KOPT-K1 (cell line): ENCODE measurements around the gene ST6GALNAC3.

Experiments used
- H3K27ac ChIP-seq: fragments of 200-600 bp; sonication (generic); 2 replicates; pipeline ENCODE4 v1.5.1; 2016; ENCODE audit warnings: antibody characterized with exemption, mild to moderate bottlenecking, low read depth, low read length; ENCODE audit not compliant: poor library complexity, severe bottlenecking
- H3K36me3 ChIP-seq: fragments of 200-600 bp; sonication (generic); 2 replicates; pipeline ENCODE4 v1.5.1; 2017; ENCODE audit warnings: antibody characterized with exemption, mild to moderate bottlenecking, low read length, moderate library complexity; ENCODE audit not compliant: insufficient read depth
- H3K9me3 ChIP-seq: fragments of 200-600 bp; sonication (generic); 2 replicates; pipeline ENCODE4 v1.5.1; 2017; ENCODE audit warnings: antibody characterized with exemption, low read length, mild to moderate bottlenecking; ENCODE audit not compliant: insufficient read depth, poor library complexity, severe bottlenecking

The ST6GALNAC3 gene

DNA sequence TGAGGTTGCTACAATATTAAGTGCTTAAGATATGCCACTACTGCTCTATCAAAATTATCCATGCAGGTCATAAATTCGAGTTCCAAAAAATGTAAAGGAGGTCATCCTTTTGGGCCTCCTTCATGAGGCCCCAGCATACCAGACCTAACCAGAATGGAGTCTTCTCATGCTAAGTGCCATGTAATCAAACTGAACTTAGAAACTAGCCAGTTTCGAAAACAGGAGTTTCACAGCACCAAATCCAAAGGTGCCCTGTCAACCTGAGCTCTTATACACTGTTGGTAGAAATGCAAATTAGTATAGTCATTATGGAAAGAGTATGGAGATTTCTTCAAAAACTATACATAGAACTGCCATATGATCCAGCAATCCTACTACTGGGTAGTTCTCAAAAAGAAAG is 320.5 kb downstream of the ST6GALNAC3 start:
- Histone ChIP-seq H3K27ac (no peak overlapping the region), H3K36me3 (no peaks in the 10 kb centered on the region), H3K9me3 (no peaks in the 10 kb centered on the region)

DNA sequence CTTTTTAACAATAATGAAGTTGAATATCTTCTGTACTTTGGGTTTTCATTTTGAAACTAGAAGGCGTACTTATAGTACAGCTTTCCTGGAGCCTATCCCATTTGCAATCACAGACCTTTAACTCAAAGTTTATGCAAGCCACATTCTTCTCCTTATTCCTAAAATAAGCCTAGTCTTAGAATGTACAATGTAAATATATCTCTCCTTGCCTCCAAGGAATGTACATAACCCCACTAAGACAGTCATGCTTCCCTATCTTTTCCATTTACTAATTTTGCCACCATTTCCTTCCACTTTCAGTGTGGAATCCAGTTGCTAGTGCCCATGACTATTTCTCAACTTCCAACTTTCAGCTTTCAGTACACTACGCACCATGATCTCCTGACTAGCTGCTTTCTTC is 327.6 kb downstream of the ST6GALNAC3 start:
- no peaks in the 10 kb centered on the region for H3K9me3 ChIP-seq
- H3K36me3 ChIP-seq, result no peaks in the 10 kb centered on the region
- H3K27ac ChIP-seq, result no peak overlapping the region

DNA sequence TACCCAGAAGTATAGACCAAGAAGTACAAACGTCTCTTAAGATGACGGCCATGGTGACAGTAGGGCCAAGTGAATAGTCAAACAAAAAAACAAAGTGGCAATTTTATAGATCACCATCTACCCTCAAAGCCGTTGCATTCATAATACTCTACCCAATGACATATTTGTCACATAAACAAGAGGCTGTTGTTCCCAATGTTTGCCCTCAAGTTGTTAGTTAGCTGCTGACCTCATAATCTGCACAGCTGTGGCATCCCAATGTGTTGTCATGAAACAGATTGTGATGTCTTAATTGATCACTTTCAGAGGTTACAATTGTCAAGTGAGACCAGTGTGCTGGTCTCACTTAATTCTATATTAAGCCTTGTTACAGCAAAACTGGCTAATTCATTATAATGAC is 333.8 kb downstream of the ST6GALNAC3 start:
- Histone ChIP-seq H3K36me3 (no peaks in the 10 kb centered on the region), H3K9me3 (no peaks in the 10 kb centered on the region), H3K27ac (no peak overlapping the region)

DNA sequence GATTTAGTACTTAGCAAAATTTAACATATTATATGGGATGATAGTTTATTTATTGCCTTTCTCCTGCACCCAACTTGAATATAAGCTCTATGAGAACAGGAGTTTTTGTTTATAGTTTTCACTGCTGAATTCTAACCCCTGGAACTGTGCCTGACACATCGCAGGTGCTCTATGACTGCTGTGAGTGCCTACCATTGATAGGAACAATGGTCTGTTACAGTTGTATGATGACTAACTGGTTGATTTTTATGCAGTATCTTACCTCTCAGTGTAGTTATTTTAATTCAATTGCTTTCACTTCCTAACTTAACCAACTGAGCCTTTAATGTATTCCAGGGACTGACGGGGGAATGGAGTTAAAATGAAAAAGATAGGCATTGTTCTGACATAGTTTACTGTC is 336.0 kb downstream of the ST6GALNAC3 start:
- Histone ChIP-seq H3K27ac (no peak overlapping the region), H3K9me3 (no peaks in the 10 kb centered on the region), H3K36me3 (no peaks in the 10 kb centered on the region)

DNA sequence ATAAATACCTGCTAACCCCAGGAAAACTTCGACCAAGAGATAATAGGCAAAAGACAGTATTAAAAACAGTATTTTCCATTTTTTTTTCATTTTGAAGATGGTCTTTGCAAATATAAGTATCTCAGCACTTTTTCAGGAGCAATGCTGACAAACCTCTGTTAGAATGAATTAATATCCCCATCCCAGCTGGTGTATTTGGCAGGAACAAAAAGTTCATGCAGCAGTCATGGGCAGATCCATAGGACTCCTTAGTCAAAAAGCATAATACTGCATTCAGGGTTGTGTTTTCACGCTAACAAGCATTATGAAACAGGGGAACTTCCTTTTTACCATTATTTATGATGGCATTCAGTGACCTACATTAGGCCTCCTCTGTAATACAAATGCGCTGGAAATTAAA is 344.0 kb downstream of the ST6GALNAC3 start:
- H3K27ac ChIP-seq, result no peak overlapping the region
- H3K9me3 ChIP-seq, result no peaks in the 10 kb centered on the region
- H3K36me3 ChIP-seq, result no peaks in the 10 kb centered on the region

DNA sequence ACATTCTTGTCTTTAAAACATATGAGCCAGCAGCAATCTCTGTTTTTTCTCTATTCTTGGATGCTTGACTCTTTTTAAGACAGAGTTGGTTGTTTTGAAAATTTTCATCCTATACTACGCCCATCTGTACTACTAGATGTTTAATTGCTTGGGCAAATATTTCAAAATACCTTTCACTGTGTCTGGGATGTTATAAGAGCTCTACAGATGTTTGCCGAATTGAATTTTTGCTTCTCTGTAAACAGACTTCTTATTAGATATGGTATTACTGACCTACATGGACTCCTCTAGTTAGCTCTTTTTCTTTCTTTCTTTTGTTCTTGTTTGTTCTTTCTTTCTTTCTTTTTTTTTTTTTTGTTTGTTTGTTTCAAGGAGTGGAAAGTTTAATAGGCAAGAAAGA is 345.1 kb downstream of the ST6GALNAC3 start:
- Histone ChIP-seq H3K9me3 (no peaks in the 10 kb centered on the region), H3K27ac (no peak overlapping the region), H3K36me3 (no peaks in the 10 kb centered on the region)

DNA sequence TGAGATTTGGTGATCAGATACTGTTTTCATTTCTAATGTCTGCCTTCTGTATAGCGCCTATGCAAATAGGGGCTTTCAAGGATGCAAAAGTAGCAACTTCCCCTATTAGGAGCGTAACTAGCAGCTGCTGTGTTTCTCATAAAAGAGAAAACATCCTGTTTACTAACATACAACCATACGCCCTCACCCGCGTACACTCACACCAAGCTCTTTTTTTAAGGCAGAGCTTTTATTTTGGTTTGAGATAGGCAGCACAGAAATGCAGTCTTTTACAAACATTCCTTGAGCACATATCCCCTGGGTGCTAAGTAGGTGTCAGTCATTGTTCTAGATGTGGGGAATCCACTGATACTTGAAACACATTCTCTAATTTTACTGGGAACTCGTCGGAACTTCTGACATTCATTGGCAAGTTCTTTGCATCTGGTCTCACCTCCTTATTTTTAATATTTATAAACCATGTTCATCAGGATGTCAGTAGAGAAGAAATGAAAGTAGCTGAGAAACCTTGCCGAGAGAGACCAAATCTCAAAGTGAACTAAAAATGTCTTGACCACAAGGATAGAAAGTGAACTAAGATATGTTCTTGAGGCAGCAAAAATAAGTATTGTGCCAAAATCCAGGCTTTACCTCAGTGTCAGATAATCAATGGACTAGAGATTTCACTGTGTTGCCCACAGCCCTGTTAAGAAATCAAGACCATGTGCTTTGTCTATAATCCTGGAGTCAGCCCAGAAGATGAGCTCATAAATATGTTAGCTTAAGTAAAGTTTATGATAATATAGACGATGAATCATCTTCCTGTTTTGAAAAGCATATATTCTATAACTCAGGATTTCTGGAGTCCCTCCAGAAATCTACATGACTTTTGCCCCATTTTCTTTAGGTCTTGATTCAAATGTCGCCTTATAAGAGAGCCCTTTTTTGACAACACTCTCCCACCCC is 350.9 kb downstream of the ST6GALNAC3 start:
- Histone ChIP-seq H3K36me3 (no peaks in the 10 kb centered on the region), H3K9me3 (no peaks in the 10 kb centered on the region), H3K27ac (no peak overlapping the region)

DNA sequence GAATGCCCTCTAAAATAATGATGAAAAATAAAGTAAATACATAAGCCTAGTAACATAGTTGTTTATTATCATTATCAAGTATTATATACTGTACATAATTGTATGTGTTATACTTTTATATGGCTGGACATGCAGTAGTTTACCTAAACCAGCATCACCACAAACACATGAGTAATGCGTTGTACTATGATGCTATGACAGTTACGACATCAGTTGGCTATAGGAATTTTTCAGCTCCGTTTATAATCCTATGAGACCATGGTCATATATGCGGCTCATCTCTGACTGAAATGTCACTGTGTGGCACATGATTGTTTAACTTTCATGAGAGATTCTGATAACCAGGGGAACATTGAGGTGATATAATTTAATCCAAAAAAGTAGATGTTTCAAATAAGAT is 352.1 kb downstream of the ST6GALNAC3 start:
- no peak overlapping the region for H3K27ac ChIP-seq

DNA sequence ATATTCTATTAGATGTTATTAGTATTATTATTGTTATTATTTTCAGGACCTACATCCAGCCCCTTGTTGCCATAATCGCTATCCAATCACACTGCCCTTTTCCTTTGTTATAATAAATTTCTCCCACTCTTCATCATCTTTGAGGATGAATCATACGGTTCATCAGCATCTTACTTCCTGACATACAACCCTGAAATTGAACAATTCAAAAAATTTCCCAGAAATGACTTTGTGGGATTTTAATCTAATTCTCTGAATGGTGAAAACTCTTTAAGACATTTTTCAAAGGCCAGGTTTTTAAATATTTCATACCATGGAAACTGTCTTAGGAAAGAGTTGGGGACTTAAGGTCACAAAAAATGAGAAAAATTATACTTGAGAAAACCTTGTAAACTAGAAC is 353.5 kb downstream of the ST6GALNAC3 start:
- H3K27ac ChIP-seq, result no peak overlapping the region
- no peaks in the 10 kb centered on the region for H3K36me3 ChIP-seq
- no peaks in the 10 kb centered on the region for H3K9me3 ChIP-seq

More for the DNA sequence above, 352.1 kb downstream of the ST6GALNAC3 start:
- Histone ChIP-seq H3K9me3 (no peaks in the 10 kb centered on the region), H3K36me3 (no peaks in the 10 kb centered on the region)

DNA sequence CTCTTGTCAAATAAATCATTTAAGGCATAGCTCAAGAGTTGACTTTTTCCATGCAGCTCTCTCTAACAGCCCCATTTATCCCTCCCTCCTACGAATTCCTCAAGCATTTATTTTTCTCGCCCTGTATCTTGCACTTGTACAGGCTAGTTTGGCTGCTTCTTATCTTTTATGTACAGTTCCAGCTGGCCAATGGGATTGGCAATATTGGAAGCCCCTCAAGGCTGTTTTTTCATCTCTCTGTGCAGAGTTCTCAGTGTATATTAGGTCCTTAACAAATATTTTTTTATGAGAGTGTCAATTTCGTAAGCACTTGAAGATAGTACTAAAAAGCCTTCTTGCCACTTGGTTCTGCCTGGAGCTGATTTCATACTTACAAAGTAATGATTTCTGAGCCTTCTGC is 356.0 kb downstream of the ST6GALNAC3 start:
- no peaks in the 10 kb centered on the region for H3K36me3 ChIP-seq
- H3K9me3 ChIP-seq, result no peaks in the 10 kb centered on the region
- no peak overlapping the region for H3K27ac ChIP-seq

DNA sequence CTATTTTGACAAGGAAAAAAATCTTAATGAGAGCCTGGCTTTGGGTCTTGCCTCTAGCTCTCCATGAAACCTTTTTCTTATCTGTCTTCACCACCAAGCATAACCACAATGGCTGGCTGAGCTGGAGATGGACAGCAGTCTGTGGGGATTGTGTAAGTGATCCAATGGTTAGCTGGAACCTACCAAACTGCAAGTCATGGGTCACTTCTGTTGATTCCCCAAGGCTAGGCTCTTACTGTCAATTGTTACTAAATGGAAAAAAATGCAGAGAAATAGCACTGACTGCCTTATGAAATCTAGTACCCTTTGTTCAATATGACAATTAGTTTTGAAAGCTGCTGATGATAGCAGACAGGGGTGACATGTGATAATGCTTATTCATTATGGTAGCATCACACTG is 359.0 kb downstream of the ST6GALNAC3 start:
- H3K27ac ChIP-seq, result no peak overlapping the region
- no peaks in the 10 kb centered on the region for H3K36me3 ChIP-seq
- H3K9me3 ChIP-seq, result no peaks in the 10 kb centered on the region

DNA sequence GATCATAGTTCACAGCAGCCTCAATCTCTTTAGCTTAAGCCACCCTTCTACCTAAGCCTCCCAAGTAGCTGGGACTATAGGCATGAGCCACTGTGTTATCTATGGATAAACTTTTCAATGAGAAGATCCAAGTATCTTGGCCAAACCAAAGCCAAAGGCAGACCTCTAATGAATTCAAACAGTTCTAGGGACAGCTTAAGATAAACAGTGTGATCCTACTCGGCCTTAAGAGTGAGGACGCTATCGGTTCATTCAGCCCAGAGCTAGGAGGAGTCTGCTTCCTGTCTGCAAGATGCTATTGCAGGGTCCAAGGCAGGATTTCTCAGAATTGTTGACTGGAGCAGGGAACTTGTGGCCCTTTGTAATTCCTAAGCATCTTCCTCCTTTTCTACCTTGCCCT is 368.7 kb downstream of the ST6GALNAC3 start:
- Histone ChIP-seq H3K27ac (no peak overlapping the region), H3K9me3 (no peaks in the 10 kb centered on the region), H3K36me3 (no peaks in the 10 kb centered on the region)

DNA sequence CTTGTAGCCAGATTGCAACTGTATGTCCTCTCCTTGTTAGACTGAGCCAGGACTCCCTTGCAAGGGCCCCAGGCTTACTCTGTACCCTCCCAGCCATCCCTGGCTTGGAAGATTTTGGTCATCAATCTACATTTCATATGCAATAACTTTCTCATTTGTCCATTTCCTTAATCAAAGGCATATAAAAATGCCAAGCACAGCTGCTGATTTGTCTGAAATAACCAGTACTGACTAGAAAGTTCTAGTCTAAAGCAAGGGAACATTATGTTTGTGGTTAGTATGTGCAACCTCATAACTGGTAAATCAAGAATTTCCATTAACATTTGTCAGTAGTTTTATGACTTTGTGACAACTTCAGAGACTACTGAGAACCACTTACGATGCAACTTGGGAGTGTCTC is 370.2 kb downstream of the ST6GALNAC3 start:
- H3K27ac ChIP-seq, result no peak overlapping the region
- no peaks in the 10 kb centered on the region for H3K36me3 ChIP-seq
- H3K9me3 ChIP-seq, result no peaks in the 10 kb centered on the region

DNA sequence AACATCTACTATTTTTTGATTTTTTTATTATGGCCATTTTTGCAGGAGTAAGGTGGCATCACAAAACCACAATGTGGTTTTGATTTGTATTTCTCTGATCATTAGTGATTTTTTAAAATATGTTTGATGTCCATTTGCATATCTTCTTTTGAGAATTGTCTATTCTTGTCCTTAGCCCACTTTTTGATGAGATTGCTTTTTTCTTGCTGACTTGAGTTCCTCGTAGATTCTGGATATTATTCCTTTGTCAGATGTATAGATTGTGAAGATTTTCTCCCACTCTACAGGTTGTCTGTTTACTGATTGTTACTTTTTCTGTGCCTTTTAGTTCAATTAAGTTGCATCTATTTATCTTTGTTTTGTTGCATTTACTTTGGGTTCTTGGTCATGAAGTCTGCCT is 375.7 kb downstream of the ST6GALNAC3 start:
- no peak overlapping the region for H3K27ac ChIP-seq
- no peaks in the 10 kb centered on the region for H3K36me3 ChIP-seq

DNA sequence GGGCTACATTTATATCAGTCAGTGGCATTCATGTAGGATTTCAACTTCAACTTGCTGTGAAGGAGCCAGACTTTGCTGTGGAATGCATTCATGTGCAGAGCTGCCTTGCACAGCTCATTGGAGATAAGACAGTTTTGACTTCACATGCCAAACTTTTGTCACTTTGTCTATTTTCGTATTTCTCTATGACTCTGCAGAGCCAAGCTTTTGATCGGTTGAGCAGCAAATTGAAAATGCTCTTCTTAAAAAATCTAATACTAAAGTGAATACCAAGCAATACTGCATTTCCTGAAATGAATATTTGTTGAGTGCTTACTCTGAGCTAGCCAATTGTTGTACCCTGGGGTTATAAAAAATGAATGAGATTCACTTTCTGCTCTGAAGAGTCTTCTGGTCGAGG is 388.7 kb downstream of the ST6GALNAC3 start:
- H3K27ac ChIP-seq, result no peak overlapping the region
- no peaks in the 10 kb centered on the region for H3K9me3 ChIP-seq
- no peaks in the 10 kb centered on the region for H3K36me3 ChIP-seq

More for the DNA sequence above, 375.7 kb downstream of the ST6GALNAC3 start:
- H3K9me3 ChIP-seq, result no peaks in the 10 kb centered on the region

DNA sequence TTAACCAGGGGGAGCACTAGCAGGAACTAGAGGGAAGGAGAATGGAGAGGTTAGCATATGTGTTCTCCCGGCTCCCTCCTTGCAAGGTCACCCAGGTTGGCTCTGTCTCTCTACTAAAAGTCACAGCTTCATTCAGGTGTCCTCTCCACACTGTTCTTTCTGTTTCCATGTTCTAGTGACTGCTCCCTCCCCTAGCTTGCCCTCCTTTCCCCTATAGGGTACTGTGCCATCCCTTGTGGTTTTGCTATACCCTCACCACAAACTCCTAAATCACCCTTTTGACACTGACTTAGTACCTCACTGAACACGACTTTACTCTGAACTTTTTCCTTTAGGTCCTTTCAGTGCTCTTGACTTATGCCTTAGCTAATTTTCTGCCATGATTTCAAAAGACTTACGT is 389.3 kb downstream of the ST6GALNAC3 start:
- Histone ChIP-seq H3K36me3 (no peaks in the 10 kb centered on the region), H3K9me3 (no peaks in the 10 kb centered on the region), H3K27ac (no peak overlapping the region)
